ENCODE results near the gene C4orf54.

DNA sequence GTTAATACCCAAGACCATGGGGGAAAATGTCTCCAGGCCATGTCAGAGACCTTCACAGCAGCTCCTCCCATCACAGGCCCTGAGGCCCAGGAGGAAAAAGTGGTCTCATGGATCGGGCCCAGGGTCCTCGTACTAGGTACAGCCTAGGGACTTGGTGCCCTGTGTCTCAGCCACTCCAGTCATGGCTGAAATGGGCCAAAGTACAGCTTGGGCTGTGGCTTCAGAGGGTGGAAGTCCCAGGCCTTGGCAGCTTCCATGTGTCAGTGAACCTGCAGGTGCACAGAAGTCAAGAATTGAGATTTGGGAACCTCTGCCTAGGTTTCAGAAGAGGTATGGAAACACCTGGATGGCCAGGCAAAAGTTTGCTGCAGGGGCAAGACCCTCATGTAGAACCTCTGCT lies 27.6 kb upstream of the C4orf54 start:
- TF ChIP-seq, protein P1, sequence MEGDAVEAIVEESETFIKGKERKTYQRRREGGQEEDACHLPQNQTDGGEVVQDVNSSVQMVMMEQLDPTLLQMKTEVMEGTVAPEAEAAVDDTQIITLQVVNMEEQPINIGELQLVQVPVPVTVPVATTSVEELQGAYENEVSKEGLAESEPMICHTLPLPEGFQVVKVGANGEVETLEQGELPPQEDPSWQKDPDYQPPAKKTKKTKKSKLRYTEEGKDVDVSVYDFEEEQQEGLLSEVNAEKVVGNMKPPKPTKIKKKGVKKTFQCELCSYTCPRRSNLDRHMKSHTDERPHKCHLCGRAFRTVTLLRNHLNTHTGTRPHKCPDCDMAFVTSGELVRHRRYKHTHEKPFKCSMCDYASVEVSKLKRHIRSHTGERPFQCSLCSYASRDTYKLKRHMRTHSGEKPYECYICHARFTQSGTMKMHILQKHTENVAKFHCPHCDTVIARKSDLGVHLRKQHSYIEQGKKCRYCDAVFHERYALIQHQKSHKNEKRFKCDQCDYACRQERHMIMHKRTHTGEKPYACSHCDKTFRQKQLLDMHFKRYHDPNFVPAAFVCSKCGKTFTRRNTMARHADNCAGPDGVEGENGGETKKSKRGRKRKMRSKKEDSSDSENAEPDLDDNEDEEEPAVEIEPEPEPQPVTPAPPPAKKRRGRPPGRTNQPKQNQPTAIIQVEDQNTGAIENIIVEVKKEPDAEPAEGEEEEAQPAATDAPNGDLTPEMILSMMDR (conservative IDR thresholded peaks at IDR 0.05; ENCODE audit: low read length): no peak
- no peak for TF ChIP-seq EZH2phosphoT487 (IDR thresholded peaks at IDR 0.05; ENCODE audit: borderline replicate concordance, low read depth, low read length)

Data from OCI-LY7 (cell line).